ENCODE measurements around the gene SLC11A1.

- TF ChIP-seq BACH2 (CRISPR knock-in tag; IDR thresholded peaks at IDR 0.05; ENCODE audit: borderline replicate concordance) (no peak), ZFP30 (CRISPR knock-in tag; IDR thresholded peaks at IDR 0.05) (no peak), CREB5 (CRISPR knock-in tag; IDR thresholded peaks at IDR 0.05; ENCODE audit: low read depth) (no peak), RARB (CRISPR knock-in tag; IDR thresholded peaks at IDR 0.05) (no peak), ZNF70 (CRISPR knock-in tag; IDR thresholded peaks at IDR 0.05) (no peak), TSHZ2 (CRISPR knock-in tag; IDR thresholded peaks at IDR 0.05) (no peak), PATZ1 (CRISPR knock-in tag; IDR thresholded peaks at IDR 0.05; ENCODE audit: borderline replicate concordance) (no peak), ESRRG (CRISPR knock-in tag; IDR thresholded peaks at IDR 0.05) (no peak), ISL1 (CRISPR knock-in tag; IDR thresholded peaks at IDR 0.05) (no peak), ARNTL (CRISPR knock-in tag; IDR thresholded peaks at IDR 0.05; ENCODE audit: borderline replicate concordance, low read depth) (no peak), POU6F1 (CRISPR knock-in tag; IDR thresholded peaks at IDR 0.05; ENCODE audit: borderline replicate concordance, low read depth) (no peak), OSR1 (CRISPR knock-in tag; IDR thresholded peaks at IDR 0.05) (no peak), SNAI2 (CRISPR knock-in tag; IDR thresholded peaks at IDR 0.05) (no peak), ZFP3 (CRISPR knock-in tag; IDR thresholded peaks at IDR 0.05) (no peak)
Observed at GRCh38 chr2:218342837-218343236, 39.2 kb upstream of the SLC11A1 start.
